Ishikawa (cell line): ENCODE data around the gene NMNAT3.

ENCODE experiments used
- CEBPB ChIP-seq: IDR thresholded peaks from 2 replicates; pipeline ENCODE4 v1.6.1; 2012
- CREB1 ChIP-seq: IDR thresholded peaks from 2 replicates; pipeline ENCODE4 v1.6.1; 2012; ENCODE audit warnings: low read depth
- EGR1 ChIP-seq: IDR thresholded peaks from 2 replicates; pipeline ENCODE4 v1.6.1; 2012
- EP300 ChIP-seq: IDR thresholded peaks from 2 replicates; pipeline ENCODE4 v1.6.1; 2012; ENCODE audit warnings: borderline replicate concordance
- FOXM1 ChIP-seq: IDR thresholded peaks from 2 replicates; pipeline ENCODE4 v1.6.1; 2012; ENCODE audit warnings: low read depth, borderline replicate concordance
- MAX ChIP-seq: IDR thresholded peaks from 2 replicates; pipeline ENCODE4 v1.6.1; 2012
- RAD21 ChIP-seq: IDR thresholded peaks from 2 replicates; pipeline ENCODE4 v1.6.1; 2012; ENCODE audit warnings: low read depth
- REST ChIP-seq: IDR thresholded peaks from 2 replicates; pipeline ENCODE4 v1.6.1; 2012; ENCODE audit warnings: low read depth, mild to moderate bottlenecking
- TAF1 ChIP-seq: IDR thresholded peaks from 2 replicates; pipeline ENCODE4 v1.6.1; 2012; ENCODE audit warnings: low read depth, mild to moderate bottlenecking
- TEAD4 ChIP-seq: IDR thresholded peaks from 2 replicates; pipeline ENCODE4 v1.6.1; 2012
- USF1 ChIP-seq: IDR thresholded peaks from 2 replicates; pipeline ENCODE4 v1.6.1; 2012
- YY1 ChIP-seq: IDR thresholded peaks from 2 replicates; pipeline ENCODE4 v1.6.1; 2012; ENCODE audit warnings: low read depth
- ZBTB7A ChIP-seq: IDR thresholded peaks from 2 replicates; pipeline ENCODE4 v1.6.1; 2012; ENCODE audit warnings: low read depth

- no peak for TF ChIP-seq EGR1
- no peak for TF ChIP-seq REST
- no peak for TF ChIP-seq EP300
- no peak for TF ChIP-seq MAX
- TF ChIP-seq YY1: no peak
- TF ChIP-seq ZBTB7A: no peak
- no peak for TF ChIP-seq TAF1
- no peak for TF ChIP-seq RAD21
- no peak for TF ChIP-seq USF1
- no peak for TF ChIP-seq CEBPB
- TF ChIP-seq CREB1: no peak
- TF ChIP-seq FOXM1: no peak
- no peak for TF ChIP-seq TEAD4
These were observed 139.0 kb downstream of the NMNAT3 start for GRCh38 chr3:139538733-139539132.
